ENCODE results near the gene TAS2R40.

The TAS2R40 gene

GRCh38 chr7:143225047-143225446 lies 3.2 kb downstream of the TAS2R40 start:
- no peak for DNase-seq

- no peak for DNase-seq
These were observed 6.0 kb downstream of the TAS2R40 start for GRCh38 chr7:143227806-143228205.

- DNase-seq: no peak
These were observed 7.4 kb downstream of the TAS2R40 start for GRCh38 chr7:143229054-143229790.

- DNase-seq: no peak
These were observed 9.0 kb downstream of the TAS2R40 start for GRCh38 chr7:143230602-143231457.

- DNase-seq: peak; percentile 35
These were observed 12.1 kb downstream of the TAS2R40 start for GRCh38 chr7:143233816-143234532.

GRCh38 chr7:143234533-143234875 lies 12.7 kb downstream of the TAS2R40 start:
- no peak for DNase-seq

GRCh38 chr7:143235561-143235960 lies 13.7 kb downstream of the TAS2R40 start:
- no peak for DNase-seq

GRCh38 chr7:143236408-143236990 lies 14.7 kb downstream of the TAS2R40 start:
- DNase-seq: no peak

GRCh38 chr7:143237366-143237765 lies 15.5 kb downstream of the TAS2R40 start:
- DNase-seq: no peak

GRCh38 chr7:143238289-143238980 lies 16.6 kb downstream of the TAS2R40 start:
- DNase-seq: no peak

GRCh38 chr7:143239813-143240212 lies 18.0 kb downstream of the TAS2R40 start:
- DNase-seq: peak; percentile 61

- DNase-seq: peak; percentile 90
These were observed 18.7 kb downstream of the TAS2R40 start for GRCh38 chr7:143240291-143241168.

GRCh38 chr7:143242306-143242705 lies 20.5 kb downstream of the TAS2R40 start:
- DNase-seq: no peak

GRCh38 chr7:143243111-143243510 lies 21.3 kb downstream of the TAS2R40 start:
- no peak for DNase-seq

- no peak for DNase-seq
These were observed 21.8 kb downstream of the TAS2R40 start for GRCh38 chr7:143243614-143244013.

GRCh38 chr7:143244321-143244720 lies 22.5 kb downstream of the TAS2R40 start:
- DNase-seq: no peak

GRCh38 chr7:143245123-143245522 lies 23.3 kb downstream of the TAS2R40 start:
- DNase-seq: no peak

- no peak for DNase-seq
These were observed 25.5 kb downstream of the TAS2R40 start for GRCh38 chr7:143247372-143247771.

- DNase-seq: no peak
These were observed 27.0 kb downstream of the TAS2R40 start for GRCh38 chr7:143248761-143249354.

- no peak for DNase-seq
These were observed 28.4 kb downstream of the TAS2R40 start for GRCh38 chr7:143250199-143250598.

GRCh38 chr7:143250822-143251221 lies 29.0 kb downstream of the TAS2R40 start:
- peak; percentile 55 for DNase-seq

All from hematopoietic multipotent progenitor cell treated with erythropoietin and hydrocortisone succinate and interleukin-3 and kit ligand, for 4 days (in vitro differentiated cells).